ENCODE measurements around the gene ADAMTS6.

GRCh38 chr5:65485405-65485804 is 3.7 kb upstream of the ADAMTS6 start:
- TF ChIP-seq EZH2phosphoT487 (IDR thresholded peaks at IDR 0.05; ENCODE audit: borderline replicate concordance, low read length) = no peak
- TF ChIP-seq, protein P1, sequence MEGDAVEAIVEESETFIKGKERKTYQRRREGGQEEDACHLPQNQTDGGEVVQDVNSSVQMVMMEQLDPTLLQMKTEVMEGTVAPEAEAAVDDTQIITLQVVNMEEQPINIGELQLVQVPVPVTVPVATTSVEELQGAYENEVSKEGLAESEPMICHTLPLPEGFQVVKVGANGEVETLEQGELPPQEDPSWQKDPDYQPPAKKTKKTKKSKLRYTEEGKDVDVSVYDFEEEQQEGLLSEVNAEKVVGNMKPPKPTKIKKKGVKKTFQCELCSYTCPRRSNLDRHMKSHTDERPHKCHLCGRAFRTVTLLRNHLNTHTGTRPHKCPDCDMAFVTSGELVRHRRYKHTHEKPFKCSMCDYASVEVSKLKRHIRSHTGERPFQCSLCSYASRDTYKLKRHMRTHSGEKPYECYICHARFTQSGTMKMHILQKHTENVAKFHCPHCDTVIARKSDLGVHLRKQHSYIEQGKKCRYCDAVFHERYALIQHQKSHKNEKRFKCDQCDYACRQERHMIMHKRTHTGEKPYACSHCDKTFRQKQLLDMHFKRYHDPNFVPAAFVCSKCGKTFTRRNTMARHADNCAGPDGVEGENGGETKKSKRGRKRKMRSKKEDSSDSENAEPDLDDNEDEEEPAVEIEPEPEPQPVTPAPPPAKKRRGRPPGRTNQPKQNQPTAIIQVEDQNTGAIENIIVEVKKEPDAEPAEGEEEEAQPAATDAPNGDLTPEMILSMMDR (IDR thresholded peaks at IDR 0.05; ENCODE audit: low read depth, low read length, poor library complexity, severe bottlenecking) = no peak
